ENCODE data around the gene WRNIP1. TPM values are rescaled to one million over a fixed set of nuclear protein-coding genes. Genes with fewer than 3 reads are reported as not detected.

The WRNIP1 gene
- total and polyA plus RNA-seq, 9 of the 15 experiments (the other 6 are each of a cell fraction or from before 2014, with no cell fraction given): 13.2 to 63.6 (median 48.6) TPM

GRCh38 chr6:2733324-2733723, 31.9 kb upstream of the WRNIP1 start (continued):
- TF ChIP-seq UBTF (IDR thresholded peaks at IDR 0.05; ENCODE audit: borderline replicate concordance in 1 of 2, low read depth in 2 of 2, low read length in 2 of 2): no peak
- TF ChIP-seq SIN3B (IDR thresholded peaks at IDR 0.05; ENCODE audit: low read depth): no peak
- peak in 2 of 3 experiments; percentile 27 to 45 for TF ChIP-seq YY1 (IDR thresholded peaks at IDR 0.05; ENCODE audit: borderline replicate concordance in 1 of 3, control insufficient read depth in 1 of 3, extremely low read depth in 1 of 3, insufficient read depth in 3 of 3, insufficient read length in 1 of 3, insufficient replicate concordance in 2 of 3, low read depth in 1 of 3, low read length in 2 of 3)
- TF ChIP-seq ADNP (tag; IDR thresholded peaks at IDR 0.05): peak; percentile 29; the same call in 1 of the 2 replicates
- TF ChIP-seq RUNX1 (IDR thresholded peaks at IDR 0.05; ENCODE audit: low read depth): no peak
- TF ChIP-seq CXXC5 (CRISPR knock-in tag; IDR thresholded peaks at IDR 0.05): peak; percentile 76
- TF ChIP-seq PURB (CRISPR knock-in tag; IDR thresholded peaks at IDR 0.05; ENCODE audit: low read depth): no peak
- no peak for TF ChIP-seq ZNF57 (CRISPR knock-in tag; IDR thresholded peaks at IDR 0.05)
- no peak for TF ChIP-seq TARDBP (IDR thresholded peaks at IDR 0.05)
- TF ChIP-seq ZNF277 (CRISPR knock-in tag; IDR thresholded peaks at IDR 0.05; ENCODE audit: borderline replicate concordance): no peak
- TF ChIP-seq RCOR1 (IDR thresholded peaks at IDR 0.05; ENCODE audit: borderline replicate concordance in 1 of 2, low read depth in 2 of 2, low read length in 2 of 2): peak in 1 of 2 experiments; percentile 64; a peak in 1 of 4 replicates
- TF ChIP-seq MGA (IDR thresholded peaks at IDR 0.05): peak; percentile 45; the same call in 1 of the 2 replicates
